GM10266 (cell line): Measurements from ENCODE around the gene KCNH5.

Source experiments
- DNase-seq: peaks from one replicate; pipeline ENCODE4 v3.0.0; 2012; ENCODE audit errors: extremely low spot score
- TF ChIP-seq, protein P1 (sequence below): IDR thresholded peaks from 2 replicates; pipeline ENCODE4 v1.5.1; 2012; ENCODE audit warnings: mild to moderate bottlenecking, low read depth; ENCODE audit not compliant: control insufficient read depth, insufficient read depth; ENCODE audit errors: missing control alignments

KCNH5 gene

DNA sequence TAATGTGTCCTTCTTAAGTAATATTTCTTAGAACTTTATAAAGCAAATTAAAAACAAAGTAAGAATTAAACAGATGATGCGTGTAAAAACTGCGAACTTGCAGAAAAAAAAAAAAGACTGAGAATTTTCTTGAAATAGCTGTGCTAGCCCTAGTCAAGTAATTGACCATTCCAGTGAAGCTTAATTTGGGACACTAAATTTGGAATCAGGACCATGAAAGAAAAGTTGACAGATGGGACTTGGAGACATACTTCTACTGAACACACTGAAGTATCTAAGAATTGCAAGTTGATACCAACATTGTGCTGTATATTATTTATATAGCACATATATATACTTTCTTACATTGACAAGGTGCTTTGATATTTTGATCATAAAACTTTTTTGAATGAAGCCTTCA lies 386.6 kb downstream of the KCNH5 start:
- no peak for DNase-seq
- TF ChIP-seq, protein P1, sequence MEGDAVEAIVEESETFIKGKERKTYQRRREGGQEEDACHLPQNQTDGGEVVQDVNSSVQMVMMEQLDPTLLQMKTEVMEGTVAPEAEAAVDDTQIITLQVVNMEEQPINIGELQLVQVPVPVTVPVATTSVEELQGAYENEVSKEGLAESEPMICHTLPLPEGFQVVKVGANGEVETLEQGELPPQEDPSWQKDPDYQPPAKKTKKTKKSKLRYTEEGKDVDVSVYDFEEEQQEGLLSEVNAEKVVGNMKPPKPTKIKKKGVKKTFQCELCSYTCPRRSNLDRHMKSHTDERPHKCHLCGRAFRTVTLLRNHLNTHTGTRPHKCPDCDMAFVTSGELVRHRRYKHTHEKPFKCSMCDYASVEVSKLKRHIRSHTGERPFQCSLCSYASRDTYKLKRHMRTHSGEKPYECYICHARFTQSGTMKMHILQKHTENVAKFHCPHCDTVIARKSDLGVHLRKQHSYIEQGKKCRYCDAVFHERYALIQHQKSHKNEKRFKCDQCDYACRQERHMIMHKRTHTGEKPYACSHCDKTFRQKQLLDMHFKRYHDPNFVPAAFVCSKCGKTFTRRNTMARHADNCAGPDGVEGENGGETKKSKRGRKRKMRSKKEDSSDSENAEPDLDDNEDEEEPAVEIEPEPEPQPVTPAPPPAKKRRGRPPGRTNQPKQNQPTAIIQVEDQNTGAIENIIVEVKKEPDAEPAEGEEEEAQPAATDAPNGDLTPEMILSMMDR, result no peak

DNA sequence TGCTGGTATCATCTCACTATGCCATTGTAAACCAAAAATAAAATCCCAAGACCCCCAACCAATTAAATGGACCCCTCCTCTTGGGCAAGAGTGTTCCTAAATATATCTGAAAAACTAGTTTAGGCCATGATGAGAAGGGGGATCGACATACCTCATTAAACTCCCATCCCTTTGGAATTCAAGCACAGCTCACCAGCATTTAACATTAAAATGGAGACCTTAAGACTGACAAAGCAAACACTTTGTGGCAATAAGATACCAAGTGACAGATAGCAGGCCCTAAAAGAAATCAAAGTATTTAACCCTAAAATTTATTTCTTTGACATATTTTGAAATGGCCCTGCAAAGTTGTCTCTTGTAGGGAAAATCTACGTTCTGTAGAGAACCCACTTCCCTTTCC lies 387.9 kb downstream of the KCNH5 start:
- TF ChIP-seq, protein P1, result no peak

DNA sequence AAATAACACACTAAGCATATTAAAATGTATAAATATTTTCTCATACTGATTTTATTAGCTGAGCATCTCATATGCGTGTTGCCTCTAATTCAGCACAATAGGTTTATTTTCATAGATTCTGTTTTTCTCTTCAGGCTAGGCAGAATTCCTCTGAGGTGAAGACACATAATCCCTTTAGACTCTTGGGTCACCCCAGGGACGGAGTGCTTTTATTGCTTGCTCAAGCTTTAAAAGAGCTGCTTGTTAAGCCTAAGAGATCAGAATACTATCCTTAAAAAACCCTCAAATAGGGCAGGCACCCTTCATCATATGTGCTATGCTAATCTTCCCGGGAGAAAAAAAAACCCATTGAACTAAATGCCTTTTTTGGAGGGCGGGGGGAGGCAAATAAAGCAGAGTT lies 390.1 kb downstream of the KCNH5 start:
- DNase-seq, result no peak
- TF ChIP-seq, protein P1, result no peak

More for the DNA sequence above, 387.9 kb downstream of the KCNH5 start:
- no peak for DNase-seq

DNA sequence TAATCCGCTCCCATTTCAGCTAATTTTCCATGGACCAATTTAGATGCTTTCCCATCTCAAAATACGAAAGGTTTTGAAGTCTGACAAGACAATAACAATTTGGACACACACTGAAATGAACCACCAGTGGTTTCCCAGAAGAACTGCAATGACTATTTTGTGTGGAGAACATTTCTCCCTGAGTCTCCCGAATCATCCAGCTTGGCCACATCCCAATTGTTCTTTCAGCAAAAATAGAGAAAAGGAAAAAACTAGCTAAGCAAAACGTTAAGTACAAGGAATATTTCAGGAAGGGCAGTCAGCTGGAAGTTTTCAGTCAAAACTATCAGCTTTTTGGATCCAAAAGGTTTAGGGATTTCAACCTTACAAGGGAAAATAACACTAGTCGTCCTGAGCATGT lies 390.6 kb downstream of the KCNH5 start:
- DNase-seq, result no peak
- TF ChIP-seq, protein P1, result no peak
